Stimulated activated CD4-positive, alpha-beta T cell treated with anti-CD3 and anti-CD28 coated beads, Interleukin-2, amount 100 ng/mL, for 4 hours (primary cell): Measurements from ENCODE around the gene GABRA1.

ENCODE experiments used
- DNase-seq: peaks from one replicate; pipeline ENCODE4 v3.0.0-alpha.2; 2020; ENCODE audit warnings: low read depth

Gene GABRA1

DNA sequence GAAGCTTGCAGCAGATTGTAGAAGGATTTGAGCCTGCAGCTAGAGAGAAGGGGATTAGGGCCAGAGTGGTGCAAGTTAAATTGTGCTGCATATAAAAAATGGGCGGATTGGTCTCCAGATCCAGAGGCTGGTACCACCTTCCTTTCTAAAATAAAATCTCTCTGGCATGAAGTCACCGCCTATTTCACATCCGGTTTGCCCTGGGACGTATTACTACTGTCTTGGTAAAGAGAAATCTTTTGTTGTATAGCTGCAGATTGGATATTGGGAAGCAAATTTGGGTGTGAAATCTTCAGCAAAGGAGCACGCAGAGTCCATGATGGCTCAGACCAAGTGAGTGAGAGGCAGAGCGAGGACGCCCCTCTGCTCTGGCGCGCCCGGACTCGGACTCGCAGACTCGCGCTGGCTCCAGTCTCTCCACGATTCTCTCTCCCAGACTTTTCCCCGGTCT is at the start of gene GABRA1:
Gene GABRA1 (plus strand): TSS at position 180 of the 451 bp plus-strand sequence. CDS start 2,691 bp downstream, outside the sequence.
- no peak for DNase-seq

DNA sequence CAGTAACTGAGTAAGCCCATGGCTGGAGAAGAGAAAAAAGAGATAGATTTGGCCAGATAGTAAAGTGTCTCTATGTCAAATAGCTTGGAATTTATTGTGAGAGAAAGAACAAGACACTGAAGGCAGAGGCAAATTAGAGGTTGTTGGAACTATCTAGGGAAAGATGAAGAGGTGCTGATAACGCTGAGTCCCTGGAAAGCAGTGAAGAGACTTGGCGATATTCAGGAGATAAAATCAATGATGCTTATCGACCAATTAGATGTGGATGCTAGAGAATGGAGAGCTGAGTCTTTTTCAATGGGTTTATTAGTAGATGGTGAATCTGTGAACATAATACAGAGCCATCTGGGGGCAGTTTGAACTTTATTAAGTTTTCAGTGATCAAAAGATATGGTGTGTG is 48.6 kb upstream of the GABRA1 start:
- DNase-seq = no peak

- DNase-seq = no peak
Measured at GRCh38 chr5:161804263-161804662, 43.7 kb upstream of the GABRA1 start.

GRCh38 chr5:161846746-161847145 is 1.2 kb upstream of the GABRA1 start:
- no peak for DNase-seq

DNA sequence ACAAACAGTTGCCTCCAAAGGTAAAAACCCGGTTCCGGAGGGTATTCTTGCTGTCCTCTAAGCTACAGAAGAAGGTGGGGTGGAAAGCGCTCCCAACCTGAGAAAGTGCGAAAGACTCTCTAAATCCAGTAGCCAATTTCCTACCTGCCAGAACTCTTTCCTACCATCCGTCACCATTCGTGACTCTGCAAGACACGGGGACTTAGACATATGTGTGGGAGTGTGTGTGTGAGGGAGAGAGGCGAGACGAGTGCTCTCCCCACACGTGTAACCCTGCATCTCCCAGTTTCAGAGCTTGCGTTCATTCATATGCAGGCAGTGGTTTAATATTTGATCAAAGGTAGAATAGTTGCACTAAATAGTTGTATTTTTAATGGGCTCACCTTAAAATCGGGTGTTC is 473 bp upstream of the GABRA1 start:
- no peak for DNase-seq

- no peak for DNase-seq
Measured at GRCh38 chr5:161850491-161850890, 2.6 kb downstream of the GABRA1 start.

DNA sequence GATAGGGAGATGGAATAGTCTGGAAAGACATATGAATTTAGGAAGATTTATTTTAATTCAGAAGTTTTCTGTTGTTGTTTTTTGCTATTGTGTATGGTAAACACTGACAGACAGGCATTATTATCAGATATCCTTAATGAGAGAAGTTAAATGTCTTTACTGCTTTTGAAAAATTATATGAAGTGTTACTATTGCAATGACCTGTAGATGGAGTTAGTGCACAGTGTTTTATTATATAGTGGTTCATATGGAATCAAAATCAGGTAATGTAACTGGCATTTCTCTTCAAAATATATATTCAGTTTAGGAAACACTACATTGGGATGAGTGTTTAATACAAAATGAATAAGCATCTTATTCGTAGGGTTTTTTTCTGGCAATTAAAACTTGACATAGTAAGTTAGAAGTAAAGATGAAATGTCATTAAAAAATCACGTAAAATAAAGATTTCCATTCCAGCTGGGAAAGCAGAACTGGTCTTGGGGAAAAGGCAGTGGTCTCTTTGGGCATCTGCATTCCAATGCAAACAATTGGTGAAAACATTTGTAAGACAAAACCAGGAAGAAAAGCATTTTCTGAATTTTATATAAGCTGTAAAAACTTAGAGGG is 3.9 kb downstream of the GABRA1 start:
- no peak for DNase-seq

DNA sequence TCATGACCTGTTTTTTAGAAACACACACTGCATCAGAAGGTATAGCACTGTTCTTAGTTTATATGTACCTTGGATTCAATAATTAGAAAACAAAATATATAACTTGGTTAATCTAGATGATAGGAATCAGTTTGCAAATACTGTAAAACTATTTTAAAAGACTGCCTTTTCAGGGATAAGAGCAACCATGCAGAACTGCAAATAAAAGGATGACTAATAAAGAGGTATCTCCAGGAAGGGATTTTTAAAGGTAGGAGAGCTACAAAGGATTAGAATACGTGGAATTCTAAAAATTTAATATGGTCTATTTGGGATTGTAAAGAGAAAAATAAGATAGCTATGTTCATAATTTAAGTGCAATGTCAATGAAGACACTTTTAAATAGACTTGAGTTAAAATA is 9.4 kb downstream of the GABRA1 start:
- no peak for DNase-seq

DNA sequence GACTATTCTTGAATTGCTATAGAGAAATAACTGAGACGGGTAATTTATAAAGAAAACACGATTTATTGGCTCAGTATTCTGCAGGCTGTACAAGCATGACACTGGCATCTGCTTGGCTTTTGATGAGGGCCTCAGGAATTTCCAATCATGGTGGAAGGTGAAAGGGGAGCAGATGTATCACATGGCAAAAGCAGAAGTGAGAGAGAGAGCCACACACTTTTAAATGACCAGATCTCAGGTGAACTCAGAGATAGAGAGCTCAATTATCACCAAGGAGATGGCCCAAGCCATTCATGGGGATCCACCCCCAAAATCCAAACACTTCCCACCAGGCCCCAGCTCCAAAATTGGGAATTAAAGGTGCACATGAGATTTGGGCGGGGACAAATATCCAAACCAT is 15.3 kb downstream of the GABRA1 start:
- no peak for DNase-seq

DNA sequence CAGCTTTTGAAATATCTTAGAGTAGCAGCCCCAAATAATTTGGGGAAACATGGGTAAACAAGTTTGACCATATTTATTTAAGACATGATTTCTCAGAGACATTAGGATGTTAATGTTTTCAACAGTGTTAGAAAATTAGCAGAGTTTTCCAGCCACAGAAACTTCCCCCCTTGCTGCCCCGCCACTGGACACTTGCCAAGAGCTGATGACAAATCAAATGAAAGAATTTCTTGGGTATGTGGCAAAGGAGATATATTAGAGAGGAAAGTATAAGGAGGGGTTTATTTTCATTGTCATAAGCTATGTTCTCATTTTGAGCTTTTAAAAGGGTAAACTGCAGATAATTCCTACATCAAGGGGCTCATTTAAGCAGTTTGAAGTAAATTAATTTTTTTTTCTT is 15.9 kb downstream of the GABRA1 start:
- no peak for DNase-seq

- no peak for DNase-seq
Measured at GRCh38 chr5:161865510-161865909, 17.6 kb downstream of the GABRA1 start.

- DNase-seq = no peak
Measured at GRCh38 chr5:161889971-161890370, 42.1 kb downstream of the GABRA1 start.

- no peak for DNase-seq
Measured at GRCh38 chr5:161895514-161895913, 47.6 kb downstream of the GABRA1 start.

GRCh38 chr5:161897033-161897432 is 49.1 kb downstream of the GABRA1 start:
- DNase-seq = no peak

- DNase-seq = no peak
Measured at GRCh38 chr5:161899590-161899989, 51.7 kb downstream of the GABRA1 start.

GRCh38 chr5:161900981-161901380 is 53.1 kb downstream of the GABRA1 start:
- DNase-seq = no peak

- no peak for DNase-seq
Measured at GRCh38 chr5:161921781-161922180, 73.9 kb downstream of the GABRA1 start.

GRCh38 chr5:161924270-161924669 is 76.3 kb downstream of the GABRA1 start:
- DNase-seq = no peak

GRCh38 chr5:161925960-161926359 is 78.0 kb downstream of the GABRA1 start:
- DNase-seq = no peak

DNA sequence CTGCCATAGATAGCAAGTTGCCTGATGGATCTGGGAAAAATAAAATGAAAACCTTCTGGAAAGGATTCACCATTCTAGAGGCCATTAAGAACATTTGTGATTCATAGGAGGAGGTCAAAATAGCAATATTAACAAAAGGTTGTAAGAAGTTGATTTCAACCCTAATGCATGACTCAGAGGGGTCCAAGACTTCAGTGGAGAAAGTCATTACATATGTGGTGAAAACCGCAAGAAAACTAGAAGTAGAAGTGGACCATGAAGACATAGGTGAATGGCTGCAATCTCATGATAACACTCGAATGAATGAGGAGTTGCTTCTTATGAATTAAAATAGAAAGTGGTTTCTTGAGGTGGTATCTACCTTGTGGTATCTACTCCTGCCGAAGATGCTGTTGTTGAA is 86.6 kb downstream of the GABRA1 start:
- no peak for DNase-seq

DNA sequence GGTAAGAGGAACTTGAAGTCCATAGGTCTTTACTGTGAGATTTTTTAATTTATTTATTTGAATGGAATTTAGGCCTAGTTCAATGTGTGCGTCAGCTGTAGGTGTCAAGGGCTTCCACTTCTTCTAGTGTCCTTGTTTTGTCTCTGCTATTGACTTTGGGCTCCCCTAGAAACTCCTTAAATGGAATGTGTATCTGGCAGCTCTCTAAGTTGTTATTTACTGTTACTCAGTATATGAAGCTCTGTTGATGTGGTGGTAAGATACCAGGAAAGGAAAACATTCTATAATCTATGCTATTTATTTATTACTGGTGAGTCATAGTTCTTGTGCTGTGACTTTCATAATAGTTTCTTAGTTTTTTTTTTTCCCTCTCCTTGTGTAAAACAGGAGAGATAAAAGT is 97.1 kb downstream of the GABRA1 start:
- no peak for DNase-seq

GRCh38 chr5:161946911-161947310 is 99.0 kb downstream of the GABRA1 start:
- no peak for DNase-seq
